GM23248 (cell line): Measurements from ENCODE around the gene CNKSR3. TPM values are rescaled to one million over a fixed set of nuclear protein-coding genes. Genes with fewer than 3 reads are reported as not detected.

Experiments
- DNase-seq: peaks from one replicate; pipeline ENCODE4 v3.0.0-alpha.2; 2015
- H2AFZ ChIP-seq: fragments of 200-600 bp; sonication (generic); 2 replicates; pipeline ENCODE4 v1.6.1; 2016; ENCODE audit warnings: antibody characterized with exemption
- H3F3A ChIP-seq: fragments of 200-600 bp; sonication (generic); 2 replicates; pipeline ENCODE4 v1.6.1; 2016; ENCODE audit warnings: mild to moderate bottlenecking, antibody characterized with exemption, mixed run types; ENCODE audit not compliant: insufficient read depth
- H3K27ac ChIP-seq: fragments of 200-600 bp; sonication (generic); 2 replicates; pipeline ENCODE4 v1.5.1; 2016; ENCODE audit warnings: mild to moderate bottlenecking
- H3K27me3 ChIP-seq: fragments of 200-600 bp; sonication (generic); replicated peaks from 2 replicates; pipeline ENCODE4 v1.6.1; 2016; ENCODE audit warnings: mild to moderate bottlenecking; ENCODE audit not compliant: insufficient read depth
- H3K36me3 ChIP-seq: fragments of 200-600 bp; sonication (generic); 2 replicates; pipeline ENCODE4 v1.6.1; 2016; ENCODE audit warnings: low read depth, mild to moderate bottlenecking
- H3K4me1 ChIP-seq: fragments of 200-600 bp; sonication (generic); 2 replicates; pipeline ENCODE4 v1.6.1; 2016; ENCODE audit warnings: mild to moderate bottlenecking; ENCODE audit not compliant: insufficient read depth
- H3K4me2 ChIP-seq: fragments of 200-600 bp; sonication (generic); one replicate; pipeline ENCODE4 v1.6.1; 2016; ENCODE audit warnings: mild to moderate bottlenecking; ENCODE audit not compliant: unreplicated experiment
- H3K4me3 ChIP-seq: fragments of 200-600 bp; sonication (generic); 2 replicates; pipeline ENCODE4 v1.5.1; 2016; ENCODE audit warnings: mild to moderate bottlenecking
- H3K79me2 ChIP-seq: fragments of 200-600 bp; sonication (generic); 2 replicates; pipeline ENCODE4 v1.6.1; 2016; ENCODE audit warnings: mild to moderate bottlenecking; ENCODE audit not compliant: insufficient read depth
- H3K9ac ChIP-seq: fragments of 200-600 bp; sonication (generic); 2 replicates; pipeline ENCODE4 v1.6.1; 2016; ENCODE audit warnings: mild to moderate bottlenecking
- H3K9me2 ChIP-seq: fragments of 200-600 bp; sonication (generic); 2 replicates; pipeline ENCODE4 v1.6.1; 2016; ENCODE audit warnings: mixed run types, mild to moderate bottlenecking, moderate library complexity; ENCODE audit not compliant: insufficient read depth
- H3K9me3 ChIP-seq: fragments of 200-600 bp; sonication (generic); one replicate; pipeline ENCODE4 v1.6.1; 2017; ENCODE audit warnings: low read depth
- H4K20me1 ChIP-seq: fragments of 200-600 bp; sonication (generic); 2 replicates; pipeline ENCODE4 v1.6.0; 2016; ENCODE audit not compliant: insufficient read depth
- EZH2 ChIP-seq: fragments of 200-600 bp; sonication (generic); IDR thresholded peaks from 2 replicates; pipeline ENCODE4 v1.6.1; 2018; ENCODE audit warnings: antibody characterized with exemption, mild to moderate bottlenecking; ENCODE audit not compliant: insufficient read depth, poor library complexity, severe bottlenecking
- EZH2phosphoT487 ChIP-seq: fragments of 200-600 bp; sonication (generic); IDR thresholded peaks from 2 replicates; pipeline ENCODE4 v1.6.1; 2018; ENCODE audit warnings: antibody characterized with exemption, moderate library complexity, mild to moderate bottlenecking, low read depth; ENCODE audit not compliant: insufficient read depth
- WGBS, 2 experiments: methylation state at CpG; one replicate each; pipeline ENCODE4 v1.1.6; 2015 to 2017; ENCODE audit warnings: low lambda C conversion rate in 2 of 2, low coverage in 1 of 2; ENCODE audit errors: missing lambda C conversion rate in 2 of 2; 5-methylcytosine and 5-hydroxymethylcytosine counted together
- in situ Hi-C: fragments of 300-500 bp; cut with MboI; formaldehyde crosslinking; loops from 2 replicates; pipeline ENCODE4 v1.15.0; 2020
- polyA plus RNA-seq: library from polyadenylated mRNA; unstranded; fragments of >200 nt; fragmentation: Nextera tagmentation; extraction: Ambion mirVana; gene quantifications from 2 replicates; pipeline ENCODE4 v1.2.1, GENCODE V29; 2016
- total RNA-seq: library from RNA; depleted of rRNA; stranded (reverse); fragments of >200 nt; shearing (Covaris generic); gene quantifications from 2 replicates; pipeline ENCODE4 v1.2.3, GENCODE V29; 2014

The CNKSR3 gene
- total and polyA plus RNA-seq, 2 experiments from 2014 or later = 1.7 to 1.9 TPM

GRCh38 chr6:154453329-154453728, 57.2 kb downstream of the CNKSR3 start:
- 94 to 97% methylated on average over 2 of the region's 2 CpGs for WGBS, 2 experiments
- in situ Hi-C loops = no loop called here
- no peaks in the 10 kb centered on the region for H3K27me3 ChIP-seq
- H3K36me3 ChIP-seq = no peaks in the 10 kb centered on the region
- no peaks in the 10 kb centered on the region for H3K79me2 ChIP-seq
- no peaks in the 10 kb centered on the region for H3K9me2 ChIP-seq
- H3K27ac ChIP-seq = no peak overlapping the region
- peaks cover 9% of the 10 kb centered on the region for H3F3A ChIP-seq
- H3K4me3 ChIP-seq = no peak overlapping the region
- H2AFZ ChIP-seq = no peak overlapping the region
- H4K20me1 ChIP-seq = no peaks in the 10 kb centered on the region
- no peaks in the 10 kb centered on the region for H3K9me3 ChIP-seq
- H3K4me2 ChIP-seq = no peak overlapping the region
- TF ChIP-seq EZH2 (no peak), EZH2phosphoT487 (no peak)
- H3K9ac ChIP-seq = no peak overlapping the region
- no peak for DNase-seq
- peaks cover 8% of the 10 kb centered on the region for H3K4me1 ChIP-seq

GRCh38 chr6:154450498-154450897, 60.0 kb downstream of the CNKSR3 start:
- Histone ChIP-seq H3K9me2 (no peaks in the 10 kb centered on the region), H3K27me3 (no peaks in the 10 kb centered on the region), H3K27ac (no peak overlapping the region), H3K9ac (no peak overlapping the region), H3K36me3 (no peaks in the 10 kb centered on the region), H3K79me2 (no peaks in the 10 kb centered on the region), H2AFZ (no peak overlapping the region), H3K4me3 (no peak overlapping the region), H4K20me1 (no peaks in the 10 kb centered on the region), H3K4me1 (peaks cover 9% of the 10 kb centered on the region), H3K4me2 (no peak overlapping the region), H3K9me3 (no peaks in the 10 kb centered on the region), H3F3A (peaks cover 13% of the 10 kb centered on the region)
- in situ Hi-C loops = no loop called here
- WGBS, 2 experiments = 89 to 98% methylated on average over 3 of the region's 3 CpGs
- no peak for DNase-seq
- no peak for TF ChIP-seq EZH2phosphoT487
- no peak for TF ChIP-seq EZH2

- H3K27ac ChIP-seq = peak overlapping the region; percentile 33
- no peaks in the 10 kb centered on the region for H4K20me1 ChIP-seq
Observed at GRCh38 chr6:154448448-154449096, 61.9 kb downstream of the CNKSR3 start.

GRCh38 chr6:154447954-154448353, 62.5 kb downstream of the CNKSR3 start:
- no peaks in the 10 kb centered on the region for H4K20me1 ChIP-seq
- H3K9me3 ChIP-seq = no peaks in the 10 kb centered on the region
- H3K9ac ChIP-seq = 0 out of 2 replicates have a peak overlapping the region, but pooled peaks have one; percentile 34
- no peaks in the 10 kb centered on the region for H3K27me3 ChIP-seq
- H2AFZ ChIP-seq = no peak overlapping the region
- H3K79me2 ChIP-seq = no peaks in the 10 kb centered on the region
- peak overlapping the region; percentile 62 for H3K4me2 ChIP-seq
- H3K27ac ChIP-seq = peak overlapping the region; percentile 33; the same call in 1 of the 2 replicates
- WGBS, 2 experiments = 88 to 92% methylated on average over 2 of the region's 2 CpGs
- in situ Hi-C loops = no loop called here
- H3K4me1 ChIP-seq = peaks cover 9% of the 10 kb centered on the region
- no peak overlapping the region for H3K4me3 ChIP-seq
- H3K36me3 ChIP-seq = no peaks in the 10 kb centered on the region
- TF ChIP-seq EZH2 (no peak), EZH2phosphoT487 (no peak)
- H3K9me2 ChIP-seq = no peaks in the 10 kb centered on the region
- peak; percentile 13 for DNase-seq
- H3F3A ChIP-seq = peaks cover 13% of the 10 kb centered on the region

More at GRCh38 chr6:154448448-154449096, 61.9 kb downstream of the CNKSR3 start:
- Histone ChIP-seq H3K79me2 (no peaks in the 10 kb centered on the region), H3K4me3 (peak overlapping the region; percentile 19), H3K36me3 (no peaks in the 10 kb centered on the region), H3F3A (peaks cover 13% of the 10 kb centered on the region), H3K27me3 (no peaks in the 10 kb centered on the region), H3K4me2 (peak overlapping the region; percentile 62), H3K9ac (peak overlapping the region; percentile 34), H3K9me3 (no peaks in the 10 kb centered on the region), H3K9me2 (no peaks in the 10 kb centered on the region), H3K4me1 (peaks cover 9% of the 10 kb centered on the region), H2AFZ (no peak overlapping the region; the same call in 1 of the 2 replicates)
- TF ChIP-seq EZH2phosphoT487 (no peak), EZH2 (no peak)
- WGBS, 2 experiments = 6 to 9% methylated on average over 11 of the region's 11 CpGs
- peak; percentile 90 for DNase-seq
- in situ Hi-C loops = no loop called here
